ENCODE results near the gene SH3RF3. TPM values are rescaled to one million over a fixed set of nuclear protein-coding genes. Genes with fewer than 3 reads are reported as not detected.
"Not testable (repeated sequence)": the region's sequence is repeated elsewhere in the genome, so short reads cannot be mapped to it uniquely, and the experiment has no call there.

The SH3RF3 gene
- total RNA-seq, 3 donors from 2014 or later (not counting 1 experiment from before 2014, with no cell fraction given): 0.23 to 0.61 (median 0.34) TPM

DNA sequence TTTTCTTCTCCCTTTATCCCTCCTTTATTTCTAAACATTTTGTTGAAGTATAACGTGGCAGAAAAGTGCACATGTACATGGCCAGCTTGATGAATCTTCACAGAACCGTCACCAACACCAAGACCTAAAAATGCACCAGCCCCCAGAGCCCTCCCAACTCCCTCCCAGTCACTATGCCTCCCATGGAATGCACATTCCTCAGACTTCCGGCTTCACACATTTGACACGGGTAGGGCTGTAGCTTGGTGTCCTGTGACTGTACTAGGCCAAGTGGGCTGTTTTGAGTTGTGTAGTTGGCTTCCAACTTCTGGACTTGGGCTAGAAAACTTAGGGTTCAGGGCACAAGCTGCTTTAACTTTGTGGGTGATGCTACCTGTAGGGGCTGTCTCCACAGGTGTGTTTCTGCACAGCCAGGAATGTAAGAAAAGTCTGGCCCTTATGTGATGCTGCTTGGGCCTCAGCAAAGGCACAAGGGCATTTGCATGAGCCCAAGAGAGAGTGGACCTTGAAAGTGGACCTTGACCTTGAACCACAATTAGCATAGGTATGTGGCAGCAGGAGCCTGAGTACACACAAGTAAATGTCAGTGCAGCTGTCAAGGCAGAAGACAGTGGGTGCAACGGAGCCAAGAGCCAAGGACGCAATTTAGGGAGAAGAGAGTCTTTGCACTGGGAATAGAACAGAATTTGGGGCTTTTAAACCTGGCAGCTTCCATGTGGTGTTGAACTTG is 406.4 kb downstream of the SH3RF3 start:
- intact Hi-C loops (cut with micrococcal nuclease): no loop called here
- no peak for DNase-seq
- Histone ChIP-seq H3K36me3 (ENCODE audit: control insufficient read depth, insufficient read depth, low read length) (no peaks in the 10 kb centered on the region), H3K4me1 (ENCODE audit: control insufficient read depth, insufficient read depth, low read length) (no peaks in the 10 kb centered on the region), H3K4me3 (ENCODE audit: low read length) (no peak overlapping the region), H3K27me3 (ENCODE audit: control insufficient read depth, insufficient read depth, low read length) (no peaks in the 10 kb centered on the region), H3K9me3 (ENCODE audit: control insufficient read depth, insufficient read depth, low read length) (no peaks in the 10 kb centered on the region), H3K27ac (ENCODE audit: low read length) (no peak overlapping the region)
- Mint-ChIP-seq H3K4me1 (no peaks in the 10 kb centered on the region), H3K27me3 (ENCODE audit: low read depth in 2 of 2) (peaks cover 9 to 20% of the 10 kb centered on the region in 2 donors), H3K4me3 (no peak overlapping the region), H3K36me3 (no peaks in the 10 kb centered on the region), H3K27ac (no peak overlapping the region), H3K9me3 (no peaks in the 10 kb centered on the region)
- WGBS (ENCODE audit: insufficient coverage): 90% methylated on average over 6 of the region's 6 CpGs
- ATAC-seq: no peak
- TF ChIP-seq, protein P1, sequence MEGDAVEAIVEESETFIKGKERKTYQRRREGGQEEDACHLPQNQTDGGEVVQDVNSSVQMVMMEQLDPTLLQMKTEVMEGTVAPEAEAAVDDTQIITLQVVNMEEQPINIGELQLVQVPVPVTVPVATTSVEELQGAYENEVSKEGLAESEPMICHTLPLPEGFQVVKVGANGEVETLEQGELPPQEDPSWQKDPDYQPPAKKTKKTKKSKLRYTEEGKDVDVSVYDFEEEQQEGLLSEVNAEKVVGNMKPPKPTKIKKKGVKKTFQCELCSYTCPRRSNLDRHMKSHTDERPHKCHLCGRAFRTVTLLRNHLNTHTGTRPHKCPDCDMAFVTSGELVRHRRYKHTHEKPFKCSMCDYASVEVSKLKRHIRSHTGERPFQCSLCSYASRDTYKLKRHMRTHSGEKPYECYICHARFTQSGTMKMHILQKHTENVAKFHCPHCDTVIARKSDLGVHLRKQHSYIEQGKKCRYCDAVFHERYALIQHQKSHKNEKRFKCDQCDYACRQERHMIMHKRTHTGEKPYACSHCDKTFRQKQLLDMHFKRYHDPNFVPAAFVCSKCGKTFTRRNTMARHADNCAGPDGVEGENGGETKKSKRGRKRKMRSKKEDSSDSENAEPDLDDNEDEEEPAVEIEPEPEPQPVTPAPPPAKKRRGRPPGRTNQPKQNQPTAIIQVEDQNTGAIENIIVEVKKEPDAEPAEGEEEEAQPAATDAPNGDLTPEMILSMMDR (IDR thresholded peaks at IDR 0.05): no peak

DNA sequence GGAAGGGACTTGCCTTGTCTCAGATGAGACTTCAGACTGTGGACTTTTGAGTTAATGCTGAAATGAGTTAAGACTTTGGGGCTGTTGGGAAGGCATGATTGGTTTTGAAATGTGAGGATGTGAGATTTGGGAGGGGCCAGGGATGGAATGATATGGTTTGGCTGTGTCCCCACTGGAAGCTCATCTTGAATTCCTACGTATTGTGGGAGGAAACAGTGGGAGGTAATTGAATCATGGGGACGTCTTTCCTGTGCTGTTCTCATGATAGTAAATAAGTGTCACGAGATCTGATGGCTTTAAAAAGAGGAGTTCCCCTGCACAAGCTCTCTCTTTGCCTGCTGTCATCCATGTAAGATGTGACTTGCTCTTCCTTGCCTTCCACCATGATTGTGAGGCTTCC is 407.6 kb downstream of the SH3RF3 start:
- ATAC-seq; H3K27ac Mint-ChIP-seq; H3K4me3 Mint-ChIP-seq; H3K9me3 Mint-ChIP-seq; H3K4me3 ChIP-seq (ENCODE audit: low read length); DNase-seq; intact Hi-C loops (cut with micrococcal nuclease); H3K27ac ChIP-seq (ENCODE audit: low read length); H3K4me1 Mint-ChIP-seq; H3K4me1 ChIP-seq (ENCODE audit: control insufficient read depth, insufficient read depth, low read length); H3K9me3 ChIP-seq (ENCODE audit: control insufficient read depth, insufficient read depth, low read length); H3K36me3 Mint-ChIP-seq; H3K36me3 ChIP-seq (ENCODE audit: control insufficient read depth, insufficient read depth, low read length); H3K27me3 ChIP-seq (ENCODE audit: control insufficient read depth, insufficient read depth, low read length): not testable (repeated sequence)
- 82% methylated on average over 3 of the region's 3 CpGs for WGBS (ENCODE audit: insufficient coverage)
- peaks cover 10 to 24% of the 10 kb centered on the region in 2 donors for H3K27me3 Mint-ChIP-seq (ENCODE audit: low read depth in 2 of 2)

DNA sequence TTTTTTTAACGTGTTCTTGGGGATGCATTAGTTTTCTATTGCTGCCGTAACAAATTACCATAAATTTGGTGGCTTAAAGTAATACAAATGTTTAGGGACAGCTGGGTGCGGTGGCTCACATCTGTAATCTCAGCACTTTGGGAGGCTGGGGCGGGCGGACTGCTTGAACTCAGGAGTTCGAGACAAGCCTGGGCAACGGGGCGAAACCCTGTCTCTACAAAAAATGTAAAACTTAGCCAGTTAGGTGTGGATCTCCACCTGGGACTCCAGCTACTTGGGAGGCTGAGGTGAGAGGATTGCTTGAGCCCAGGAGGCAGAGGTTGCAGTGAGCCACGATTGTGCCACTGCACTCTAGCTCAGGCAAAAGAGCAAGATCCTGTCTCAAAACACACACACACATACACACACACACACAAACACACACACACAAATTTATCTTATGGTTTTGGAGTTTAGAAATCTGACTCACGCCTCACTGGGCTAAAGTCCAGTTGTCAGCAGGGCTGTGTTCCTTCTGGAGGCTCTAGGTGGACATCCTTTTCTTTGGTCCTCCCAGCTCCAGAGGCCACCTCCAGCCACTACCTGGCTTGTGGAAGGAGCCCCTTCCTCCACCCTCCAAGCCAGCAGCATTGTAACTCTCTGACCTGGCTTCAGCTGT is 408.7 kb downstream of the SH3RF3 start:
- Mint-ChIP-seq H3K27me3 (ENCODE audit: low read depth in 2 of 2) (peaks cover 14 to 24% of the 10 kb centered on the region in 2 donors), H3K9me3 (no peaks in the 10 kb centered on the region), H3K36me3 (no peaks in the 10 kb centered on the region), H3K27ac (no peak overlapping the region), H3K4me1 (no peaks in the 10 kb centered on the region), H3K4me3 (no peak overlapping the region)
- WGBS (ENCODE audit: insufficient coverage): 91% methylated on average over 9 of the region's 10 CpGs
- H3K4me1 ChIP-seq (ENCODE audit: control insufficient read depth, insufficient read depth, low read length): no peaks in the 10 kb centered on the region
- no peak overlapping the region for H3K4me3 ChIP-seq (ENCODE audit: low read length)
- peaks cover 2% of the 10 kb centered on the region for H3K27me3 ChIP-seq (ENCODE audit: control insufficient read depth, insufficient read depth, low read length)
- intact Hi-C loops (cut with micrococcal nuclease): no loop called here
- no peaks in the 10 kb centered on the region for H3K36me3 ChIP-seq (ENCODE audit: control insufficient read depth, insufficient read depth, low read length)
- H3K9me3 ChIP-seq (ENCODE audit: control insufficient read depth, insufficient read depth, low read length): no peaks in the 10 kb centered on the region
- no peak overlapping the region for H3K27ac ChIP-seq (ENCODE audit: low read length)
- ATAC-seq: no peak
- TF ChIP-seq, protein P1 (IDR thresholded peaks at IDR 0.05): no peak
- DNase-seq: no peak

DNA sequence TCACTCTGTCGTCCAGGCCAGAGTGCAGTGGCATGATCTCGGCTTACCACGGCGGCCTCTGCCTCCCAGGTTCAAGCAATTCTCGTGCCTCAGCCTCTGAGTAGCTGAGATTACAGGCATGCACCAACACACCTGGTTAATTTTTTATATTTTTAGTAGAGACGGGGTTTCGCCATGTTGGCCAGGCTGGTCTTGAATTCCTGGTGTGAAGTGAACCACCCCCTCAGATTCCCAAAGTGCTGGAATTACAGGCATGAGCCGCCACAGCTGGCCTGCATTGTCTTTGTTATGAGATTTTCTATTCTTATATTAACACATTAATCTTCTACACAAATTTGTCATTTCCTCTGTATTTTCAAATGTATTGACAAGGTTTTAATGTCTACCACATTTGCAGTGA is 409.5 kb downstream of the SH3RF3 start:
- DNase-seq: no peak
- peaks cover 2% of the 10 kb centered on the region for H3K27me3 ChIP-seq (ENCODE audit: control insufficient read depth, insufficient read depth, low read length)
- Mint-ChIP-seq H3K27me3 (ENCODE audit: low read depth in 2 of 2) (peaks cover 12 to 24% of the 10 kb centered on the region in 2 donors), H3K36me3 (no peaks in the 10 kb centered on the region), H3K27ac (no peak overlapping the region), H3K9me3 (no peaks in the 10 kb centered on the region), H3K4me3 (no peak overlapping the region), H3K4me1 (no peaks in the 10 kb centered on the region)
- intact Hi-C loops (cut with micrococcal nuclease): no loop called here
- WGBS (ENCODE audit: insufficient coverage): 93% methylated on average over 7 of the region's 8 CpGs
- no peaks in the 10 kb centered on the region for H3K9me3 ChIP-seq (ENCODE audit: control insufficient read depth, insufficient read depth, low read length)
- no peak overlapping the region for H3K4me3 ChIP-seq (ENCODE audit: low read length)
- no peak for ATAC-seq
- H3K4me1 ChIP-seq (ENCODE audit: control insufficient read depth, insufficient read depth, low read length): no peaks in the 10 kb centered on the region
- H3K27ac ChIP-seq (ENCODE audit: low read length): no peak overlapping the region
- TF ChIP-seq, protein P1 (IDR thresholded peaks at IDR 0.05): no peak
- no peaks in the 10 kb centered on the region for H3K36me3 ChIP-seq (ENCODE audit: control insufficient read depth, insufficient read depth, low read length)
